ENCODE measurements around the gene CLN6.

CLN6 gene

DNA sequence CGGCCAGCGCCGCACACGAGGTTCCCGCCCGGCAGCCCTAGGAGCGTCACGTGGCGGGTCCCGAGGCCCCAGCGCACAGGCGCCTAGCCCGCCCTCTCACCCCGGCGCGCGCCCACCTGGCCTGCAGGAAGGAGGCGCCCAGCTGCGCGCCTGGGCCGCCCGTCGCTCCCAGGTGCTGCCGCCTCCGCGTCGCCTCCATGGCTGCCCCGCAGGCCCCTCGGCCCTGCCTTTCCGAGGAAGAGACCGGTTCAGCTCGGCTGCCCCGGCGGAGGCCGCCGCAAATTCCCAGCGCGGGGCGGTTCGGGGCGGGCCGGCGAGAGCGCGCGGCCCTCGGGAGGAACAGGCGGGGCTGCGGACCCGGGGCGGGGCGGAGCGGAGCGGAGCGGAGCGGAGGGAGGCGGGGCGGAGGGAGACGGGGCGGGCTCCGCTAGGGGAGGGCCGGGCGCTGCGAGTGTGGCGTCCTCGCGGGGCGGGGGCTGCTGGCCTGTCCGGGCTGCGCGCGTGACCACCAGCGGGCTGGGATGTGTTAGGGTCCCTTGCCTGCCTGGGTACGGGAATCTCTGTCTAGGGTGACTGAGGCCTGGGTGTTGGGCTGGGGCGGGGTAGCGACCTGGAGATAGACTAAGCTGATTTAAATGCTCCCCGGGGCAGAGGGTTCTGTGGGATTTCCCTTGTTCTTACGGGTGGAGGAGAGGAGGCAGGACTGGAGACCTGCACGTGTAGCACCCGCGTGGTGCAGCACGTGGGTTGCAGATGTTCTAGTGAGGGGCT is at the start of gene CLN6:
Gene CLN6 (minus strand): TSS at position 343 of the 771 bp plus-strand sequence. CDS start 144 bp downstream, at position 199.
- peak; percentile 99 for DNase-seq (ENCODE audit: low spot score)

DNA sequence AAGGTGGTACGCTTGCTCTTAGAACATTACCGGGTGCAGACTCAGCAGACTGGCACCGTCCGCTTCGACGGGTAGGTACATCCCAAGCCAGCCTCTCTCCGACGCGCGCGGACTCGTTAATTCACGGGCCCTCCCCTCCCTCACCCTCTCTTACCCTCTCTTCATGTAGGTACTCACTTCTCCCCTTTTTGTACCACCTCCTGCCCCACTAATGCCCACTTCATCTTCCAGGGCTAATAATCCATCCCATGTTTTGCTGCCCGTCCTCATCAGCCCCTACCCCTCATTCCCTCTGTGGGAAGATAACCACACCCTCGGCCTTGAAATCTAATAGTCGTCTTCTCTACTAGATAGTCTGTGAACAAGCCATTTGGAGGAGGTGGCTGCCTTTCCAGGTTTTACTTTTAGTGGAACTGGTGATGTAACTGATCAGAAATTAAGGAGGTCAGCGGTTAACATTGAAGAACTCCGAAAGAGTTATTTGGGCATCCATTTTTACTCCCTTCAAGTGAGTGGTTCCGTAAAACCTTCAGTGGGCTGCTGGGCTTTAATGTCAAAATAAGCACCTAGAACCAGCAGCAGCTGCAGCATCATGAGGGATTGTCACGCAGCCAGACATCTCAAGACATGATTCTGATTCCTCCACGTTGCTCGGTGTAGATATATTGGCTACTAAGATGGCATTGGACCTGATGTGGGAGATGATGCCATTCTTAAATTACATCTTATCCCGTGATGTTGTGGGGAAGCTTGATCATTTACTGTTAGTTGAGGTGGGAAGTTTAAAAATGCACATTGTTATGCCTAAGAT is 49.3 kb upstream of the CLN6 start:
- DNase-seq (ENCODE audit: low spot score) = no peak

DNA sequence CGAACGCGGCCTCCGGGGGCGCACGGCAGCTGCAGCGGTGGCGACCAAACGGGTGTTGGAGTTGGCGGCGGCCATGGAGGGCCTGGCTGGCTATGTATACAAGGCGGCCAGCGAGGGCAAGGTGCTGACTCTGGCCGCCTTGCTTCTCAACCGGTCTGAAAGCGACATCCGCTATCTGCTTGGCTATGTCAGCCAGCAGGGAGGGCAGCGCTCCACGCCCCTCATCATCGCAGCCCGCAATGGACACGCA is 48.7 kb upstream of the CLN6 start:
- DNase-seq (ENCODE audit: low spot score) = no peak

DNA sequence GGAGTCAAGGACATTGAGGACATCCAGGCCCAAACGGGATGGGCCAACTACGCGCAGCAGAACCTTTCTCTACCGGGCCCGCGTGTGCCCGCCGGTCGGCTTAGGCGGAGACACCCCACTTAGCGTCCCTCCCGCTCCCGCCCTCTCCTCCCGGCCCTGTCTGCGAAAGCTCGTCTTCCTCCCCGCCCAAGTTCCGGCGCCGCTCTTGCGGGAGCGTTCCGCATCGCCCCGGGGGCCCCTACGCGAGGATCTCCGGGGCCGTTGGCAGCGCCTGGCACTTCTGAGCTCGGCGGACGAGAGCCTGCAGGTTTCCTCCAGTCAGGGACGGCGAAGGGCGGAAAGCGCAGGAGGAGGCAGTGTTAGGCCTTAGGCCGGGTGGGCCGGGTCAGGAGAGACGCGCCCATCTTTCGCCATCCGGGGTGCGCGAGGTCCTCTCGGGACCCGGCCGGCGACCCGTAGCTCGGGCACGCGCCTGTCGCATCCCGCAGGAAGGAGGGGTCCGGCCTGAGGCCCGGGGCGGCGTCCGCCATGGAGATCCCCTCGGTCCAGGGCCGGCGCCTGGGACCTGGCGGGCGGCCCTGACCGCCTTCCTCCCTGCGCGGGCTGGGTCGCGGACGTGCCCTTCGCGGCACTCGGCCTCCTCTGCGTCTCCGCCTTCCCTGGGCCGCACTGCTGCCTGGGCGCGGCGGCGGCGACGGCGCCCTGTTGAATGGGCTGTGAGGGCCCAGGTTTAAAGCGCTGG is 48.2 kb upstream of the CLN6 start, which contains the start of gene FEM1B:
Gene FEM1B (plus strand): TSS at position 143 of the 742 bp plus-strand sequence. CDS start 673 bp downstream, outside the sequence.
- peak; percentile 91 for DNase-seq (ENCODE audit: low spot score)

DNA sequence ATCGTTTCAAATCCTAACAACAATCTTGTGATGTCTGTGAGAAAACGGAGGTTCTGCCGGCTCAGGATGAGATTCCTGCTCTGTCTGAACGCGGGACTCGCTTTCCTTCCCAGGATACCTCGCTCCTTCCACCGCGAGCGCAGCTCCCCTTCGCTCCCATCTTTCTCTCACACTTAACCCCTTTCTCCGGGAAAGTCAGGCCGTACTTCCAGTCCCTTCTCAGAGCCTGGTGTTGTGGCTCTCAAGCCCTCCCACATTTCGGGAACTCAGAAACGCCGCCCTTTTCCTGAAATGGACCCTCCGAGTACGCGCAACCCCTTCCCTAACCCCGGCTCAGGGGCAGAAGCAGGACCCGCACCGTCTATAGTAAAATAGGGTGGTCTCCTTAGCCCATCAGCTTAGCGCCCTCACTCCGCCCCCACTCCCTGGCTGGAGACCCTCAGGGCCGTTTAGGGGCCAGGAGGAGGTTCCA is 47.6 kb upstream of the CLN6 start:
- peak; percentile 58 for DNase-seq (ENCODE audit: low spot score)

DNA sequence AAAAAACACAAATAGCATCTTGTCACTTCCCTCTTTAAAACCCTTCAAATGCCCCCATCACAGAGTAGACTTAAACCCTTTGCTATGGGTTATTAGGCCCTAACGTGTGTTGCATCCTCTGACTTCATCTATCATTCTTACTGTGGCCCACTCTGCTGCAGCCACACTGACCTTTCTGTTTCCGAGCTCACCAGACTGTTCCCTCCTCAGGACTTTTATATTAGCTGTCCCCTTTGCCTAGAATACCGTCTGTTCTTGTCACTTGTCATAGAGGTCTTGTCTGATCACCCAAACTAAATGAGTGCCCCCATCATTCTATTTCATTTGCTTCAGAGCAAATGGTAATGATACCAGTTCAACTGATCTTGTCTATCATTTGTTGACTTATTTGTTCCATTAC is 47.1 kb upstream of the CLN6 start:
- DNase-seq (ENCODE audit: low spot score) = no peak

DNA sequence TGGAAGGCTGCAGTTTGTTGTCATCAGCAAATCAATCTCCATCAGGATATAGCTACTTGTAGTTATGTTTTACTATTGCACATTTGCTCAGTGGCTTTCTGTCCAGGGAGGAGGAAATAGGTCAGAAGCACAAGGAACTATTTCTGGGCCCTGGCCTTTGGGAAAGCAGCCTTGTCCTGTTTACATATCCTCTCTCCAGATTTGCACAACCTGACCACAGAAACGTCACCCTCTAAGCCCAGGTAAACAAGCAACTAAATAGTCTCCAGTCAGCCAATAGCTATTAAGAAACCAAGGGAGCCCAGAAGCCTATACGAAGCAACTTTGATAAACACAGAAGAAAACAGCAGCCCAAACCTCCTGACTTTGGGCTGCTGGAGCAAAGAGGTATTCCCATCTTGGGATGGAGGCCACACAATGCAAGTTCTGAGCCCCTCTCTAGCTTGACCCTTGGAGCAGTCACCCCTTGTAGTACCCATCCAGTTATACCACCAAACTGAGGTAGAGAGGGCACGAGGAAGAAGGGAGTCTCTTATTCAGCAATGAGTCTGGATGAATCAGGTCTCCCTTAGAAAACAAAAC is 45.7 kb upstream of the CLN6 start:
- DNase-seq (ENCODE audit: low spot score) = no peak

DNA sequence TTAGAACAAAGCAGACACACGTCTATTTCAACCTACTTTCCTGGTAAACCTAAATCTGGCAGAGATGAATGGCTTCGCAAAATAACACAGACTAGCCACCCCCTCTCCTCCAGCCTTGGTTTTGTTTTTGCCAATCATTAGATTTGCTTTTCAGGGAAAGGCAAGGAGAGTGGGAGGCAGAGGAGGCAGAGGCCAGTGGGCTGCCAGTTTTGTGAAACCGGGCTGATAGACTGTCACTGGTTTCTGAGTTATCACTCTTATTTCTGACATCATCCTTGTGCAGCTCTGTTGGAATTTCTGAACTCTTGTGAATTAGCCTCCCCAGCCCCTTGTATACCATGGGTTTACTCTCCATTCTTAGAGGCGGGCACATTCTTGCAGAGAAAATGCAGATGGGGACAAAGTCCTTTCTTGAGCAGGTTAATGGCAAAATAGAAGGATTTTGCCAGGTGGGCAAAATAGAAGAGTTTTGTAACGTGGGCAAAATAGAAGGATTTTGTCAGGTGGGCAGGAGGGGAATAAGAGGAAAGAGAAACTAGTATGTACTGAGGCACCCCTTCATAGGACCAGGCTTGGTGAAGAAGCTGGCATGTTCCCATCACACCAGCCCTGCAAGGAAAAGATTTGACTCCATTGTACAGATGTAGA is 44.8 kb upstream of the CLN6 start:
- DNase-seq (ENCODE audit: low spot score) = no peak

DNA sequence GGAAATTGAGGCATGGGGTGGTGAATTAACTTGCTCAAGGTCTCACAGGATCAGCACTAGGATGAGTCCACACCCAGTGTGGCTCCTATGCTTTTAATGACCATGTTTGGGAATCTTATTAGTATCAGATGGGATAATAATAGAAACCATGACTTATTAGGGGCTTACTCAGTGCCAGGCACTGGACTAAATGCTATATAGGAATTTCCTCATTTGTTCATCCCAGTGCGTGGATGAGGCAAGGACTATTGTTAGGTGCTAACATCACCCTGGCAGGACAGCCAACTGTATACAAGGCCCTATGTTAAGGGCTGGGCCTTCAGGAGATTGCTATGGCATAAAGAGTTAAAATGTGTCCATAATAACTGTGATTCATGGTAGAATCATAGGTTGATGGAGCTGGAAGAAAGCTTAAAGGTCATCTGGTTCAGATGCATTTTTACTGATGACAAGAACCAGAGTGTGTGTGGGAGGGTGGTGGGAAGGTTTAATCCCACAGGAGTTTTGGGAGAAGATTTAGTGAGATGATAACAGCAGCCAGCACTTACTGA is 43.3 kb upstream of the CLN6 start:
- DNase-seq (ENCODE audit: low spot score) = peak; percentile 47

DNA sequence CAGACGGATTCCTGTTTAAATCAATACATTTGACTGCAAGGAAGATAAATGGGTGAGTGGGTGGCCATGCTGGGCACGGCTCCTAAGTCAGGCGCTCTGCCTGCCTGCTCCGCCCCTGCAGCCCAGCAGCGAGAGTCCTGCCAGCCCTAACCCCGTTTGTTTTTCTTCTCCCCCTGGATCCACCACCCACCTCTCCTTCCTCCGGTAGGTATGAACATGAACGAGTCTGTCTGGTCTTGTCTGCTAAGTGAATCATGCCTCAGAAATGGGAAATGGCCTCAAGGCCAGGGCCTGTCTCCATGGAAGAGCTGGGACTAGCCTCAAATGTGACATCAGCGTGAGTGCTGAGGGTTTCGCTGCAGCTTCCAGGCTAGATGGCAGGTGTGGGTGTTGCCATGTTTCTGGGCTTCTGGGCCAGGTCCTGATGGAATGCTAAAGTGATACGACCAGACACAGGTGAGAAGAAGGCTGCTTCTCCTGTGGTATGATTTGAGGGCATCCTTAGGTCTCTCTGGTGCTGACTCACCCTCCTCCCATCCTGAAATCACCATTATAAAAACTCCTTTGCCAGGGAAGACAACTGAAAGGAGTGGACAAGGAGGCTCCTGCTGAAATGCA is 42.4 kb upstream of the CLN6 start:
- DNase-seq (ENCODE audit: low spot score) = peak; percentile 81

DNA sequence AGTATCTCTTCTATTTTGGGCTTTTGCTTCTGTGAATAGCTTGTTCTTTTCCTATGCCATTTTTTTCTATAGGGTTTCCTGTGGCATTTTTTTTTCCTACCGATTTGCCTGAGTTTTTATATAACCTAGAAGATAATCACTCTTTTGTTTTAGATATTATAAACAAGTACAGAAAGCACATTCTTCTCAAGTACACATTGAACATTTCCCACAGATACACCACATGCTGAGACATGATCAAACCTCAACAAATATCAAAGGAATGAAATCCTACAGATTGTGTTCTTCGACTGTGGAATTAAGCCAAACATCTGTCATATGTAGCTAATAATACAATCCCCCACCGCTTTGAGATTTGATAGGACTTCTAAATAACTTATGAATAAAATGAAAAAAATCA is 38.9 kb upstream of the CLN6 start:
- no peak for DNase-seq (ENCODE audit: low spot score)

DNA sequence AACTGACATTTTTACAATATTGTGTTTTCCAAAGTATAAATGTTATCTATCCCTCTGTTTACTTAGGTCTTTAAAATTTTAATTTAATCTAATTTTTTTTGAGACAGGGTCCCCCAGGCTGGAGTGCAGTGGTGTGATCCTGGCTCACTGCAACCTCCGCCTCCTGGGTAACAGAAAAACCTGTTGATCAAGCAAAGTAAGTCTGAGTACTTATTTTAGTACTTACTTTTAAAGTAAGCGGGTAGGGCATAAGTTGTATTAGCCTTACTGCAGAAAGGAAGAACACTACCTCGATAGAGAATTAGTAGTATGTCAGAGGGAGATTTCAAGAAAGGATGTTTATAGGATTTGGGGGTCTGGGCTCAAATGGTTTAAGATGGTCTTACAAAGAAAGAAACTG is 36.1 kb upstream of the CLN6 start:
- no peak for DNase-seq (ENCODE audit: low spot score)

DNA sequence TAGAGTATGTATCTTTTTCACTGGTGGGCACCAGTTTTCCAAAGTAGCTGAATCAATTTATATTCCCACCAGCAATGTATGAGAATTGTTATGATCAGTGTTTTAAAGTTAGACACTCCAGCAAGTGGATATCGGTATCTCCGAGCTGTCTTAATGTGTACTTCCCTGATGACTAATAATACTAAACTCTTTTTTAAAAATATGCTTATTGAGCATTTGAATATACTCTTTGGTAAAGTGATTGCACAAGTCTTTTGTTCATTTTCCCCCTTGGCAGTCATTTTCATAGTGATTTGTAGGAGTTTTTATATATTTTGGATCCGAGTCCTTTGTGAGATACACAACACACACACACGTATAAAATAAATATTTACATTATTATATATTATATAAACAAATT is 35.6 kb upstream of the CLN6 start:
- no peak for DNase-seq (ENCODE audit: low spot score)

DNA sequence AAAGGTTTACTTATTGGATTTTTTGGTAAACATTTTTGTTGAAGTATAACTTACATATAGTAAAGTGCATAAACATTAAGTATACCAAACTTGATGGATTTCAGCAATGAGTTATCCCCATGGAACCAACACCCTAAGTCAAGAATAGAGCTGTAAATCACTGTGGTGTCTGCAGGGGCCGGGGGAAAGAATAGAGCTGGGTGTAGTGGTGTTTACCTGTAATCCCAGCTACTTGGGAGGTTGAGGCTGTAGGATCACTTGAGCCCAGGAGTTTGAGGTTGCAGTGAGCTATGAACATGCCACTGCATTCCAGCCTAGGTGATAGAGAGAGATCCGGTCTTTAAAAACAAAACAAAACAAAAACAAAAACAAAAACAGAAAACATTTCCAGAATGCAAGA is 34.8 kb upstream of the CLN6 start:
- no peak for DNase-seq (ENCODE audit: low spot score)

DNA sequence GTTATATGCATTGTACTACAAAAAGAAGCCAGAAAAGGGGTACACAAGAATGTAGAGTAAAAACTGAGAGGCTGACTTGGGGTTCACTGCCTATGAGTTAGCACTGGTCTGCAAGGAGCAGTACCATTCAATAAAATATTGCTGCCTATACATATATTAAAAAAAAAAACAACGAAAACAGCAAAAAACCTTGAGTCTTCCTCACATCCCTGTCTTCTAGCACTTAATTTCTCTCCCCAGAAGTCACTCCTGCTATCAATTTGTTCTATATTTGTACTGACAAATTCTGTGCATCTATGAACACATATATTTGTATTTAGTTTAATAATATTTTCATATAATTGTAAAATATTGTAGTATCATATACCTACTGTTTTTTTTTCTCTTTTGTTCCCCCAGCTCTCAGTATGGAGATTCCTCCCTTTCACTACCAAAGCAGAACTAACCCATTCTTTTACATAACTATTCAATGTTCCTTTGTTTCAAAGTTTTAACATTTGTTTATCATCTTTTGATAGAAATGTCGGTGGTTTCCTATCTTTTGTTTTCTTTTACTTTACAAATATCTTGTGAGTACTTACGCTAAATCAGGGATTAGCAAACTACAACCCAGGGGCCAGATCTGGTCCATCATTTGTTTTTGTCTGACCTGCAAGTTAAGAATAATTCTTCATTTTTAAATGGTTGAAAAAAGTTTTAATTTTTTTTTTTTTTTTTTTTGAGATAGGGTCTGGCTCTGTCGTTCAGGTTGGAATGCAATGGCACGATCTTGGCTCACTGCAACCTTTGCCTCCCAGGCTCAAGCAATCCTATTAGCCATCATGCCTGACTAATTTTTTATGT is 33.2 kb upstream of the CLN6 start:
- DNase-seq (ENCODE audit: low spot score) = no peak

DNA sequence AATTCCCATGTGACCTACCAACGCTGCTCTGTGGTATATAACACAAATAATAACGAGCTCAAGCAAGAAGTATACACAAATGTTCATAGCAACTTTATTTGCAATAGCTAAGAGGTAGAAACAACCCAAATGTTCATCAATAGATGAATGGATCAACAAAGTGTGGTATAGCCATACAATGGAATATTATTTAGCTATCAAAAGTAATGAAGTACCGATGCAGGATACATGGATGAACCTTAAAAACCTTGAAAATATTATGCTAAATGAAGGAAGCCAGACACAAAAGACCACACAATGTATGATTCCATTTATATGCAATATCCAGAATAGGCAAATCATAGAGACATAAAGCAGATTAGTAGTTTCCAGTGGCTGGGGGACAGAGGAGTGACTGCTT is 32.5 kb upstream of the CLN6 start:
- no peak for DNase-seq (ENCODE audit: low spot score)

DNA sequence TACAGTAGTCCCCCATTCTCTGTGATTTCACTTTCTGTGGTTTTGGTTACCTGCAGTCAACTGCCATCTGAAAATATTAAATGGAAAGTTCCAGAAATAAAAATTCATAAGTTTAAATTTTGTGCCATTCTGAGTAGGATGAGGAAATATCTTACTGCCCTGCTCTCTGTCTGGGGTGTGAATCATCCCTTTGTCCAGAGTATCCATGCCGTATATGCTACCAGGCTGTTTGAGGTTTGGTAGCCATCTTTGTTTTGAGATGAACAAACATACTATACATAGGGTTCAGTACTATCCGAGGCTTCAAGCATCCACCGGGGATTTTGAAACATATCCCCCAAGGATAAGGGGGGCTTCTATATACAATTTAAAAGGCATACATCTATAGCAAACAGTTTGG is 31.7 kb upstream of the CLN6 start:
- DNase-seq (ENCODE audit: low spot score) = no peak

DNA sequence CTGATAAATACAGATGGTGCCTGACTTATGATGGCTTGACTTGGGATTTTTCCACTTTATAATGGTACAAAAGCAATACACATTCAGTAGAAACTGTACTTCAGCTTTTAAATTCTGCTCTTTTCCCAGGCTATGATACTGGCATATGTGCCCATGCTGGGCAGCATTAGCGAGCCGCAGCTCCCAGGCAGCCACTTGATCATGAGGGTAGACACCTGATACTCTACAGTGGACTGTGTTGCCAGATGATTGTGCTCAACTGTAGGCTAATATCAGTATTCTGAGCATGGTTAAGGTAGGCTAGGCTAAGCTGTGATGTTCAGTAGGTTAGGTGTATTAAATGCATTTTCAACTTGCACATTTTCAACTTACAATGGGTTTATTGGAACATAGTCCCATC is 30.4 kb upstream of the CLN6 start:
- no peak for DNase-seq (ENCODE audit: low spot score)

DNA sequence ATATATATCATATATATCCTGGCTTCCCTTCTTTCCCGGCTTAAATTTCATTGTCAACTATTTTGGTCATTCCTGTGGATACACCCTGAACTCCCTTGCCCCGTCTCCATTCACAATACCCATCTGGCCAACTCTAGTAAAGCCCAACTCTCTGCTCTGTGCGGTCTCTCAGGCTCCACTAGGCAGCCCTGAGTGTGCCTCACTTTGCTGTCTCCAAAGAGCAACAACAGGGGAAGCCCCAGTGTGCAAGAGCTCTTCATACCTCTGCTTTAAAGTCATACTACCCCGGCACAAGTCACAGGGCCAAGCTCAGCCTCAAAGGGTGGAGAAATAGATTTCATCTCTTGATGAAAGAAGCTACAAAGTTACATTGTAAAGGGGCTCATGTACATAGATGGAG is 29.2 kb upstream of the CLN6 start:
- DNase-seq (ENCODE audit: low spot score) = peak; percentile 32

Data from AG20443 (cell line).